HUDEP-2 (cell line): ENCODE measurements around the gene PCGF3.
A peak's percentile ranks its signal among the peaks of the same experiment; 100 is the strongest.
"Not testable (repeated sequence)": the region's sequence is repeated elsewhere in the genome, so short reads cannot be mapped to it uniquely, and the experiment has no call there.

Experiments used
- DNase-seq, 76 experiments: peaks; one replicate each; lab custom pipeline; 2025; ENCODE audit not compliant: unreplicated experiment in 76 of 76; lab: John Stamatoyannopoulos, UW

Gene PCGF3

GRCh38 chr4:700587-701264, 4.9 kb upstream of the PCGF3 start:
- no peak for DNase-seq

DNA sequence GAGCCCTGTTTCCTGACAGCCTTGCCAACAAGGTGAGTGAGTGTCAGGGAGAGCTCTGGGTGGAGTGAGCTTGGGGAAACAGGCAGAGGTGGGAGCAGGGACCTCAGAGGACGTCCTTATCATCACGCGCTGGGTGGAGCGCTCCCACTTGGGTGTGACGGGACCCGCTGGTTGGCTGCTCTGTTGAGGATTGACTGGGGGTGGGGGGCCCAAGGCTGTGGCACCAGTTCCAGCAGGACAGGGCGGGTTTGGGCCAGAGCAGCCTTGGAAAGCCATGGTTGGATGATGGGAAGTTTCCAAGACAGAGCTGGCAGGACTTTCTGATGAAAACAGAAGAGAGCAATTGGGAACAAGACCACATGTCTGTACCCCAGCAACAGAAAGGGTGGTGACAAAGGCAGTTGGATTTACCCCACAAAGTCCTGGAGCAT, 3.0 kb upstream of the PCGF3 start:
- peak in 63 of 76 experiments; percentile 1 to 77 (median 54) for DNase-seq

DNA sequence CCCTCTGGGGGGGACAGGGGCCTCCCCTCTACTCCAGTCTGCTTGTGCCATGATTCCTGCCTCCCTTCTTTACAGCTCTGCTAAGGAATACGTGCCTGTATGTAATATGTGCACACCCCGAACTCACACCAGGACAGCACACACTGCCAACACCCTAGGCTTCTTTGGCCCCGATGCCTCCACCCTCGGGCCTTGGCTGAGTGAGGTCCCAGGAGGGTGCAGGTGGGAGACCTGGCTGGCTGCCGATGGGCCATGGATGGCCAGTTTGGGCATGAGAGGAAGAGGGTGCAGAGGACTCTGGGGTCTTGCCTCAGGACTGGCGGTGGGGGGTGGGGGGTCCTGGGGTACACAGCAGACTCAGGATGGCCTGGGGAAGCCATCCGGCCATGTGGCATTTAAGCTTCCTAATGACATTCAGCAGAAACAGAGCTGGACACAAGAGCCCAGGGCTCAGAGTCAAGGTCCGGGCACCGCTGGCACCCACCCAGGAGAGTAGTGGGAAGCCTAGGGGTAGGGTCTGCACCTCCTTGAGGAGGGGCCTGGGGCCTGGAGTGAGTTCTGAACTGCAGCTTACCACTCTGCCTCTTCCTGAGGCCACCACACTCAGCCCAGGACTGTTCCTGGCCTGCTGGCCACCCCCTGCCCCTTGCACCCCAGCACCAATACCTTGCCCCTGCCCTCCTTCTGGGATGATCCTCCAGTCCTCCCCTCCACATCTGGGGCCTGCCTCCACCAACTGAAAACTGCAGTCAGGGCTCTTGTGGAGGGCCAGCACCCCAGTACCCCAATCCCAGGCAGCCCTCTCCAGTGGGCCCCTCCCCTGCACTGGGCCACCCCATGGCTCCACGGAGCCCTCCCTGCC, 2.1 kb upstream of the PCGF3 start:
- no peak for DNase-seq

DNA sequence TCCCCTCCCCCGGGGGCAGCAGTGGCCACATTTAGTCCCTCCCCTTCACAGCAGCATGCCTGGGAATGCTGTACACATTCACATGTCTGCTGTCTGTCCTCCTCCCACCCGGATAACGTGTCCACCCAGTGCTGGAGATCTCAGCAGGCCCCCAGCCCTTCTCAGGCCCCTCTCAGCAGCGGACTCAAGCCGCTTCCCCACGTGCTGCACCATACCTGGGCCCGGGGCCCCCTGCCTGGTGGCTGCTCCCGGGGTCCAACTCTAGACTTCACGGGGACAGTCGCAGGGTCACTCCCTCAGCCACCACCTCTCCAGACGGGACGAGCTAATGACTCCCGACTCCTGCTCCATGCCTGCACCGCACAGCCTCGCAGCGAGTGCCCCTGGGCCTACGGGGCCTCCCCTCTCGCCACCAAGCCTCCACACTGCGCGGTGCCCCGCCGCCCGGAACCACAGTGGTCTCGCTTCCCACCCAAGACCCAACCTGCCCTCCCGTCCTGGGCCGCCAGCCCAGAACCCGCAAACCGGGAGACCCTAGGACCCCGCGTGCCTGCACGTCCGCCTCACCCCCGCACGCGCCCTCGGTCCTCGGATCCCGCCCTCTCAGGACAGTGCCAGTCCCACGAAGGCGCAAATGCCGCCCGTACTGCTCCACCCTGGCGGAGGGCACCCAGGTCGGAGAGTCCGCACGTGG, 1.3 kb upstream of the PCGF3 start:
- DNase-seq = no peak

- DNase-seq = no peak
These were observed 708 bp upstream of the PCGF3 start for GRCh38 chr4:704971-705277.

GRCh38 chr4:706083-706633, 526 bp downstream of the PCGF3 start:
- DNase-seq = not testable (repeated sequence)

- no peak for DNase-seq
These were observed 1.4 kb downstream of the PCGF3 start for GRCh38 chr4:706834-707598.

- DNase-seq = no peak
These were observed 2.4 kb downstream of the PCGF3 start for GRCh38 chr4:707929-708630.

- DNase-seq = no peak
These were observed 3.0 kb downstream of the PCGF3 start for GRCh38 chr4:708631-708933.

DNA sequence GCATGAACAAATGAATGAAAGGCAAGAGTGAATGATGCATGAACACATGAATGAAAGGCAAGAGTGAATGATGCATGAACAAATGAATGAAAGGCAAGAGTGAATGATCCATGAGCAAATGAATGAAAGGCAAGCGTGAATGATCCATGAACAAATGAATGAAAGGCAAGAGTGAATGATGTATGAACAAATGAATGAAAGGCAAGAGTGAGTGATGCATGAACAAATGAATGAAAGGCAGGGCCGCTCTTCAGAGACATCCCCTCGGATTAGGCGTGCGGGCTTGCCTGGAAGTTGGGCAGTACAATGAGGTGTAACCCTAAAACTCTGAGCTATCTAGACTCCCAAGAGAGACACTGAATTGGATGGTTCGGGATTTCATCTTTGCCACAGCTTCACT, 3.7 kb downstream of the PCGF3 start:
- no peak for DNase-seq

DNA sequence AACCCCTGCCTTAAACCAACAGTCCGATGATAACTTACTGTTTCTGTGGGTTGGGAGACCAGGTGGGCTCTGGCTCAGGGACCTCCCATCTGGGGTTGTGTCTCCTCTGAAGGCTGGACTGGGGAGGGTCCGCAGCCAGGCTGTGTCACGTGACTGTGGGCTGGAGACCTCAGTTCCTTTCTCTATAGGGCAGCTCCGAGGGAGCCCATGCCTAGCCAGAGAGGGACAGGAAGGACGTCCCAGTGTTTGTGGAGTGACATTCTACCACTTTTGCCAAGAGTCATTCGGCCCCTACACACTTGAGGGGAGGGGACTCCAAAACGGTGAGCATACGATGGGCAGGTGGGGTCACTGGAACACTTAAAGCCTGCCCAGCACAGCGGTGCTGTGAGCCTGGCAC, 4.5 kb downstream of the PCGF3 start:
- DNase-seq = no peak

GRCh38 chr4:710916-711315, 5.3 kb downstream of the PCGF3 start:
- DNase-seq = no peak

DNA sequence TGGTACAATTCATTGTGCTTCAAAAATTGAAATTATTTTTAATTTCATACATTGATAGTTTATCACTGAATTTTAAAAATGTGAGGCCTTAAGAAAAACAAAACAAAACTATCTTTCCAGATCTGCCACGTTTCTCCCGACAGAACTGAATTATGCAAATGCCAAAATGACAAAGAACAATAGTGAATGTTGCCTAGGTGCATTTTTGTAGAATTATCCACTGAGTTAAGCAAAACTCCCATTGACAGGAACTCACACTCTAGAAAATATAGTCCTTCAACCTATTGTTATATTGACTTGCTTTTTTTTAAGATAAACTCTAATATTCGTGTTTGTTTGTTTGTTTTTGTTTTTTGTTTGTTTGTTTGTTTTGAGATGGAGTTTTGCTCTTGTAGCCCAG, 6.5 kb downstream of the PCGF3 start:
- no peak for DNase-seq

DNA sequence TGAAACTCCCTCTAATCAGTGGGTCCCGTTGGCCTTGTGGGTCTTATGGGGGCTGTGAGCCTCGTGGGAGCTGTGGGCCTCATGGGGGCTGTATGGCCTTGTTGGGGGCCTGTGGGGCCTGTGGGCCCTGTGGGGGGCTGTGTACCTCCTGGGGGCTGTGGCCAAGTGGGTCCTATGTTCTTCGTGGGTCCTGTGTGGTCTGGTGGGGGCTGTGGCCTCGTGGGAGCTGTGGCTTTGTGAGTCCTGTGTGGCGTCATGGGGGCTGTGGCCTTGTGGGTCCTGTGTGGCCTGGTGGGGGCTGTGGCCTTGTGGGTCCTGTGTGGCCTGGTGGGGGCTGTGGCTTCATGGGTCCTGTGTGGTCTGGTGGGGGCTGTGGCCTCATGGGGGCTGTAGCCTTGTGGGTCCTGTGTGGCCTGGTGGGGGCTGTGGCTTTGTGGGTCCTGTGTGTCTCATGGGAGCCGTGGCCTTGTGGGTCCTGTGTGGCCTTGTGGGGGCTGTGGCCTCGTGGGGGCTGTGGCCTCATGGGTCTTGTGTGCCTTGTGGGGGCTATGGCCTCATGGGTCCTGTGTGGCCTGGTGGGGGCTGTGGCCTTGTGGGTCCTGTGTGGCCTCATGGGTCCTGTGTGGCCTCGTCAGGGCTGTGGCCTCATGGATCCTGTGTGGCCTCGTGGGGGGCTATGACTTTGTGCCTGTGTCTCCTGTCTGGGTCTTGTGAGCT, 7.4 kb downstream of the PCGF3 start:
- DNase-seq = no peak

- DNase-seq = no peak
These were observed 8.5 kb downstream of the PCGF3 start for GRCh38 chr4:714087-714486.

- DNase-seq = no peak
These were observed 12.1 kb downstream of the PCGF3 start for GRCh38 chr4:717601-718320.

- no peak for DNase-seq
These were observed 12.8 kb downstream of the PCGF3 start for GRCh38 chr4:718460-718859.

DNA sequence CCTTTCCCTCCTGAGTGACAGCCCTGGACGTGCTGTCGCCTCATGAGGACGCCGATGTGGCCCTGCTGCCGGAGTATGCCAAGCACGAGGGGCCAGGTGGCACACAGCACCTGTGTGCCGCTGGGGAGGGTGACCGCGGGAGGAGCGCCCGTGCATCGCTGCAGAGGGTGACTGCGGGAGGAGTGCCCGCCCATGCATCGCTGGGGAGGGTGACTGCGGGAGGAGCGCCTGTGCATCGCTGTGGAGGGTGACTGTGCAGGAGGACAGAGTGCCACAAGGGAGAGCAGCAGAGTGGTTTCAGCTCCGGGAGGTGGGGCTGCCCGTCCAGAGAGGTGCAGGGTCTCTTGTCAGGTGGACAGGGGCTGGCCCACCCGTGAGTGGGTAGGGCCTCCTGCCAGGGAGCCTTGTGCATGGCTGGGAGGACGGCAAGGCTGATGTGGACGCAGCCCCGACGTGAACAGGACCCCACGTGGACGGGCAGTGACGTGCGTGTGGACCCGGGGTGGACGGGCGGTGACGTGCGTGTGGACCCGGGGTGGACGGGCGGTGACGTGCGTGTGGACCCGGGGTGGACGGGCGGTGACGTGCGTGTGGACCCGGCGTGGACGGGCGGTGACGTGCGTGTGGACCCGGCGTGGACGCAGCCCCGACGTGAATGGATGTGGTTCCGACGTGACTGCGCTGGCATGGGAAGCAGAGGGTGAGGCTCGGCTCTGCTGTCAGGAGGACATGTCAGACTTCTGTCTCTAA, 14.7 kb downstream of the PCGF3 start:
- no peak for DNase-seq
